ENCODE data around the gene ARHGEF11. TPM values are rescaled to one million over a fixed set of nuclear protein-coding genes. Genes with fewer than 3 reads are reported as not detected.

Gene ARHGEF11
- total RNA-seq, 1 donor from 2014 or later: 31.4 TPM

- no peak for DNase-seq (ENCODE audit: low read depth)
Measured at GRCh38 chr1:156910309-156910782, 135.2 kb downstream of the ARHGEF11 start.

- no peak for DNase-seq (ENCODE audit: low read depth)
Measured at GRCh38 chr1:156909671-156910070, 135.9 kb downstream of the ARHGEF11 start.

GRCh38 chr1:156908955-156909354 is 136.6 kb downstream of the ARHGEF11 start:
- DNase-seq (ENCODE audit: low read depth): no peak

- no peak for DNase-seq (ENCODE audit: low read depth)
Measured at GRCh38 chr1:156908541-156908940, 137.0 kb downstream of the ARHGEF11 start.

- DNase-seq (ENCODE audit: low read depth): no peak
Measured at GRCh38 chr1:156906206-156906906, 139.2 kb downstream of the ARHGEF11 start.

GRCh38 chr1:156905651-156906050 is 139.9 kb downstream of the ARHGEF11 start:
- DNase-seq (ENCODE audit: low read depth): no peak

- no peak for DNase-seq (ENCODE audit: low read depth)
Measured at GRCh38 chr1:156905176-156905575, 140.4 kb downstream of the ARHGEF11 start.

- DNase-seq (ENCODE audit: low read depth): no peak
Measured at GRCh38 chr1:156904187-156904959, 141.2 kb downstream of the ARHGEF11 start.

- DNase-seq (ENCODE audit: low read depth): no peak
Measured at GRCh38 chr1:156903328-156904091, 142.0 kb downstream of the ARHGEF11 start.

GRCh38 chr1:156901966-156902915 is 143.3 kb downstream of the ARHGEF11 start:
- DNase-seq (ENCODE audit: low read depth): no peak

- no peak for DNase-seq (ENCODE audit: low read depth)
Measured at GRCh38 chr1:156901590-156901900, 144.0 kb downstream of the ARHGEF11 start.

GRCh38 chr1:156900896-156901589 is 144.5 kb downstream of the ARHGEF11 start:
- DNase-seq (ENCODE audit: low read depth): no peak

- DNase-seq (ENCODE audit: low read depth): no peak
Measured at GRCh38 chr1:156899956-156900718, 145.4 kb downstream of the ARHGEF11 start.

GRCh38 chr1:156898971-156899664 is 146.4 kb downstream of the ARHGEF11 start:
- DNase-seq (ENCODE audit: low read depth): no peak

GRCh38 chr1:156898161-156898566 is 147.4 kb downstream of the ARHGEF11 start:
- peak; percentile 32 for DNase-seq (ENCODE audit: low read depth)

GRCh38 chr1:156897078-156897825 is 148.3 kb downstream of the ARHGEF11 start:
- DNase-seq (ENCODE audit: low read depth): peak; percentile 70

- peak; percentile 90 for DNase-seq (ENCODE audit: low read depth)
Measured at GRCh38 chr1:156896490-156897033, 149.0 kb downstream of the ARHGEF11 start.

- DNase-seq (ENCODE audit: low read depth): no peak
Measured at GRCh38 chr1:156895927-156896326, 149.6 kb downstream of the ARHGEF11 start.
